ENCODE measurements around the gene CD300LD. TPM values are rescaled to one million over a fixed set of nuclear protein-coding genes. Genes with fewer than 3 reads are reported as not detected.
A peak's percentile ranks its signal among the peaks of the same experiment; 100 is the strongest.

Gene CD300LD
- total RNA-seq, 3 donors from 2014 or later (not counting 1 experiment from before 2014, with no cell fraction given): not detected

DNA sequence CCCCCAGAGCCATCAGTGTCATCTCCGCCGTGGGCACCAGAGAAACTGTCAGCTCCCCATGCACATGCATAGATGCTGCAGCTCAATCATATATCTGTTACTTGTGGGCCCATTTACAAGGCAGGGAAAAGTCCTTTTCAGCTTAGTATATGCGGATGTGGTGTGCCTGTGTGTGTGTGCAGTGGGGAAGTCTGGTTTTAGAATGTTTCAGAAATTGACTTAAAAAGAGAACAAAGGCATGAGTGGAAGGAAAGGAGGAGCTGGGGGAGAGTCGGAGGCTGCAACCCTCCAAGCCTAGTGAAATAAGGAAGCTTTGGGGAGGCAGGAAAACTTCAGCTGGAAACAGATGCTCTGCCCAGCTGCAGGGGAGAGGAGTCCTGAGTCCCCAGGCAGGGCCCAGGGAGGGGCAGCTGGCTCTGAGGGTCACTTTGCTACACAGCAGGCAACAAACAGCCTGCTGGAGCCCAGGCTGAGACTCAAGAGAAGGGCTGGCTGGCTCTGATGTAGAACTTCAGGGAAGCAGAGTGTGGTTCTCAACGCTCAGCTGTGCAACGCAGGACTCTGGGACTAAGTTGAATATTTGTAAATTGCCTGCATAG, 11.1 kb upstream of the CD300LD start:
- H3K9me3 Mint-ChIP-seq: no peaks in the 10 kb centered on the region
- Histone ChIP-seq H3K4me1 (ENCODE audit: control insufficient read depth, insufficient read depth, low read length) (peaks cover 48% of the 10 kb centered on the region), H3K4me3 (ENCODE audit: low read length) (no peak overlapping the region), H3K27ac (ENCODE audit: low read length) (no peak overlapping the region), H3K9me3 (ENCODE audit: control insufficient read depth, insufficient read depth, low read length) (no peaks in the 10 kb centered on the region), H3K27me3 (ENCODE audit: control insufficient read depth, insufficient read depth, low read length) (no peaks in the 10 kb centered on the region), H3K36me3 (ENCODE audit: control insufficient read depth, insufficient read depth, low read length) (no peaks in the 10 kb centered on the region)
- ATAC-seq: no peak
- 53% methylated on average over 6 of the region's 6 CpGs for WGBS (ENCODE audit: insufficient coverage)
- intact Hi-C loops (cut with micrococcal nuclease): loop anchor here (5.0 kb wide), 2 partner anchors 236 to 301 kb away; partner anchors contain the start of gene GPR142
- no peaks in the 10 kb centered on the region for H3K4me1 Mint-ChIP-seq
- TF ChIP-seq, protein P1, sequence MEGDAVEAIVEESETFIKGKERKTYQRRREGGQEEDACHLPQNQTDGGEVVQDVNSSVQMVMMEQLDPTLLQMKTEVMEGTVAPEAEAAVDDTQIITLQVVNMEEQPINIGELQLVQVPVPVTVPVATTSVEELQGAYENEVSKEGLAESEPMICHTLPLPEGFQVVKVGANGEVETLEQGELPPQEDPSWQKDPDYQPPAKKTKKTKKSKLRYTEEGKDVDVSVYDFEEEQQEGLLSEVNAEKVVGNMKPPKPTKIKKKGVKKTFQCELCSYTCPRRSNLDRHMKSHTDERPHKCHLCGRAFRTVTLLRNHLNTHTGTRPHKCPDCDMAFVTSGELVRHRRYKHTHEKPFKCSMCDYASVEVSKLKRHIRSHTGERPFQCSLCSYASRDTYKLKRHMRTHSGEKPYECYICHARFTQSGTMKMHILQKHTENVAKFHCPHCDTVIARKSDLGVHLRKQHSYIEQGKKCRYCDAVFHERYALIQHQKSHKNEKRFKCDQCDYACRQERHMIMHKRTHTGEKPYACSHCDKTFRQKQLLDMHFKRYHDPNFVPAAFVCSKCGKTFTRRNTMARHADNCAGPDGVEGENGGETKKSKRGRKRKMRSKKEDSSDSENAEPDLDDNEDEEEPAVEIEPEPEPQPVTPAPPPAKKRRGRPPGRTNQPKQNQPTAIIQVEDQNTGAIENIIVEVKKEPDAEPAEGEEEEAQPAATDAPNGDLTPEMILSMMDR (IDR thresholded peaks at IDR 0.05): no peak
- no peak overlapping the region for H3K4me3 Mint-ChIP-seq
- no peaks in the 10 kb centered on the region for H3K36me3 Mint-ChIP-seq
- peaks cover 19 to 39% of the 10 kb centered on the region in 2 donors for H3K27me3 Mint-ChIP-seq (ENCODE audit: low read depth in 2 of 2)
- H3K27ac Mint-ChIP-seq: no peak overlapping the region
- DNase-seq: peak in 1 of 2 donors; percentile 13

GRCh38 chr17:74601944-74602572, 10.0 kb upstream of the CD300LD start:
- TF ChIP-seq, protein P1 (IDR thresholded peaks at IDR 0.05): peak; percentile 67
- ATAC-seq: peak; percentile 55 to 70 (median 69)
- Mint-ChIP-seq H3K9me3 (no peaks in the 10 kb centered on the region), H3K4me1 (no peaks in the 10 kb centered on the region), H3K4me3 (no peak overlapping the region), H3K27me3 (ENCODE audit: low read depth in 2 of 2) (peaks cover 9 to 32% of the 10 kb centered on the region in 2 donors), H3K36me3 (no peaks in the 10 kb centered on the region), H3K27ac (no peak overlapping the region)
- no peak overlapping the region for H3K4me3 ChIP-seq (ENCODE audit: low read length)
- DNase-seq: peak in 1 of 2 donors; percentile 61
- H3K36me3 ChIP-seq (ENCODE audit: control insufficient read depth, insufficient read depth, low read length): no peaks in the 10 kb centered on the region
- H3K27me3 ChIP-seq (ENCODE audit: control insufficient read depth, insufficient read depth, low read length): no peaks in the 10 kb centered on the region
- WGBS (ENCODE audit: insufficient coverage): 67% methylated on average over 10 of the region's 12 CpGs
- peaks cover 49% of the 10 kb centered on the region for H3K4me1 ChIP-seq (ENCODE audit: control insufficient read depth, insufficient read depth, low read length)
- intact Hi-C loops (cut with micrococcal nuclease): loop anchor here (5.0 kb wide), 2 partner anchors 235 to 300 kb away; partner anchors contain the start of gene GPR142
- no peak overlapping the region for H3K27ac ChIP-seq (ENCODE audit: low read length)
- H3K9me3 ChIP-seq (ENCODE audit: control insufficient read depth, insufficient read depth, low read length): no peaks in the 10 kb centered on the region

- Histone ChIP-seq H3K4me3 (ENCODE audit: low read length) (no peak overlapping the region), H3K27me3 (ENCODE audit: control insufficient read depth, insufficient read depth, low read length) (no peaks in the 10 kb centered on the region), H3K4me1 (ENCODE audit: control insufficient read depth, insufficient read depth, low read length) (peaks cover 42% of the 10 kb centered on the region), H3K27ac (ENCODE audit: low read length) (no peak overlapping the region), H3K9me3 (ENCODE audit: control insufficient read depth, insufficient read depth, low read length) (no peaks in the 10 kb centered on the region), H3K36me3 (ENCODE audit: control insufficient read depth, insufficient read depth, low read length) (no peaks in the 10 kb centered on the region)
- intact Hi-C loops (cut with micrococcal nuclease): no loop called here
- 24% methylated on average over 9 of the region's 10 CpGs for WGBS (ENCODE audit: insufficient coverage)
- no peaks in the 10 kb centered on the region for H3K36me3 Mint-ChIP-seq
- no peaks in the 10 kb centered on the region for H3K4me1 Mint-ChIP-seq
- no peaks in the 10 kb centered on the region for H3K9me3 Mint-ChIP-seq
- no peak overlapping the region for H3K27ac Mint-ChIP-seq
- TF ChIP-seq, protein P1 (IDR thresholded peaks at IDR 0.05): no peak
- H3K27me3 Mint-ChIP-seq (ENCODE audit: low read depth in 2 of 2): peaks cover 8 to 29% of the 10 kb centered on the region in 2 donors
- DNase-seq: no peak
- no peak for ATAC-seq
- H3K4me3 Mint-ChIP-seq: no peak overlapping the region
These were observed 7.4 kb upstream of the CD300LD start for GRCh38 chr17:74599448-74599939.

Data from natural killer cell (primary cell).